Measurements from ENCODE around the gene HS6ST3.

GRCh38 chr13:96314974-96315373 lies 225.1 kb downstream of the HS6ST3 start:
- TF ChIP-seq POLR2AphosphoS5 (IDR thresholded peaks at IDR 0.05; ENCODE audit: borderline replicate concordance, low read depth, low read length) (no peak), EZH2 (IDR thresholded peaks at IDR 0.05) (no peak)
